Common myeloid progenitor, CD34-positive (primary cell): ENCODE results near the gene RRAGA. TPM values are rescaled to one million over a fixed set of nuclear protein-coding genes. Genes with fewer than 3 reads are reported as not detected.
"Not testable (repeated sequence)": the region's sequence is repeated elsewhere in the genome, so short reads cannot be mapped to it uniquely, and the experiment has no call there.

Experiments used
- CTCF ChIA-PET: fragments of 350-600 bp; sonication (Branson Sonifier 250); formaldehyde crosslinking; loops from one replicate; lab custom pipeline; 2021; ENCODE audit warnings: antibody characterized with exemption; lab: Charles Lee
- POLR2A ChIA-PET: fragments of 350-600 bp; sonication (Branson Sonifier 250); formaldehyde crosslinking; loops from one replicate; lab custom pipeline; 2021; ENCODE audit warnings: antibody characterized with exemption; lab: Charles Lee
- DNase-seq, 3 donors: peaks; one replicate each; pipeline versions ENCODE4 v3.0.0 to v3.0.0-alpha.2; 2013
- H3K27ac ChIP-seq, 2 experiments: 1 replicate in 1 of 2; 2 replicates in 1 of 2; pipeline ENCODE4 v1.7.0; 2013; ENCODE audit warnings: inconsistent platforms in 2 of 2, low read length in 2 of 2, mild to moderate bottlenecking in 2 of 2, low read depth in 1 of 2, moderate library complexity in 1 of 2; ENCODE audit not compliant: severe bottlenecking in 2 of 2, insufficient read depth in 1 of 2, poor library complexity in 1 of 2
- H3K27me3 ChIP-seq, 5 experiments: replicated peaks in 2 of 5; 1 replicate in 3 of 5; 2 replicates in 2 of 5; pipeline versions ENCODE4 v1.6.1 to v1.7.0; 2013; ENCODE audit warnings: low read length in 4 of 5, mild to moderate bottlenecking in 2 of 5, moderate library complexity in 2 of 5, inconsistent platforms in 1 of 5; ENCODE audit not compliant: insufficient read depth in 5 of 5, control insufficient read depth in 4 of 5
- H3K36me3 ChIP-seq, 4 experiments: 1 replicate in 2 of 4; 2 replicates in 2 of 4; pipeline versions ENCODE4 v1.6.1 to v1.7.0; 2013; ENCODE audit warnings: low read length in 3 of 4, control low read depth in 1 of 4, mild to moderate bottlenecking in 1 of 4; ENCODE audit not compliant: control insufficient read depth in 4 of 4, insufficient read depth in 4 of 4
- H3K4me1 ChIP-seq, 4 experiments: 1 replicate in 3 of 4; 2 replicates in 1 of 4; pipeline versions ENCODE4 v1.6.1 to v1.7.1; 2013; ENCODE audit warnings: low read length in 3 of 4, mild to moderate bottlenecking in 3 of 4, control low read depth in 1 of 4, inconsistent platforms in 1 of 4, moderate library complexity in 1 of 4; ENCODE audit not compliant: control insufficient read depth in 4 of 4, insufficient read depth in 4 of 4; ENCODE audit errors: control extremely low read depth in 1 of 4
- H3K4me3 ChIP-seq, 7 experiments: 1 replicate in 4 of 7; 2 replicates in 3 of 7; pipeline versions ENCODE4 v1.5.1 to v1.7.0; 2013; ENCODE audit warnings: mild to moderate bottlenecking in 7 of 7, low read length in 6 of 7, moderate library complexity in 6 of 7, inconsistent platforms in 2 of 7, low read depth in 2 of 7, control low read depth in 1 of 7; ENCODE audit not compliant: insufficient read depth in 4 of 7, control insufficient read depth in 1 of 7; ENCODE audit errors: extremely low read depth in 1 of 7
- H3K9me3 ChIP-seq, 5 experiments: 1 replicate in 4 of 5; 2 replicates in 1 of 5; pipeline versions ENCODE4 v1.6.1 to v1.7.1; 2013; ENCODE audit warnings: low read length in 4 of 5, mild to moderate bottlenecking in 2 of 5, inconsistent platforms in 1 of 5, low read depth in 1 of 5, moderate library complexity in 1 of 5; ENCODE audit not compliant: control insufficient read depth in 4 of 5, insufficient read depth in 2 of 5; ENCODE audit errors: control extremely low read depth in 1 of 5
- WGBS: methylation state at CpG from one replicate; pipeline ENCODE4 v1.1.5; 2013; ENCODE audit not compliant: insufficient coverage; 5-methylcytosine and 5-hydroxymethylcytosine counted together
- polyA plus RNA-seq: library from polyadenylated mRNA; unstranded; fragments of 120-200 nt; gene quantifications from one replicate; pipeline ENCODE4 v1.2.1, GENCODE V29; 2013

The RRAGA gene
- polyA plus RNA-seq, result 36.0 TPM

- H3K9me3 ChIP-seq, result no peaks in the 10 kb centered on the region
- peaks cover 19 to 30% (median 26%) of the 10 kb centered on the region in 4 experiments for H3K4me1 ChIP-seq
- ChIA-PET CTCF (interaction anchor here (1.1 to 3.2 kb wide), 9 partner anchors 11 to 412 kb away, joined by 3 to 16 read pairs (median 4); no protein-coding TSS in a partner anchor), POLR2A (interaction anchor here (0.7 kb wide), 1 partner anchor 182 kb away, joined by 3 read pairs; the partner anchor contains the start of gene DENND4C)
- no peaks in the 10 kb centered on the region for H3K27me3 ChIP-seq
- WGBS, result under 1% methylated on average over 73 of the region's 82 CpGs
- DNase-seq, result peak; percentile 97 to 99 (median 98)
- peak within 1 kb of the TSS; percentile 88 to 95 for H3K27ac ChIP-seq
- peak within 1 kb of the TSS; percentile 74 to 98 (median 91) for H3K4me3 ChIP-seq
- peaks cover 0 to 2% (median 1%) of the 10 kb centered on the region in 4 experiments for H3K36me3 ChIP-seq
Observed at GRCh38 chr9:19048966-19049916, at the start of gene RRAGA. Gene RRAGA (plus strand): TSS chr9:19049427. CDS start chr9:19049660, 233 bp downstream.

GRCh38 chr9:19000133-19000532, 49.1 kb upstream of the RRAGA start:
- Histone ChIP-seq H3K27me3 (no peaks in the 10 kb centered on the region), H3K36me3 (no peaks in the 10 kb centered on the region), H3K4me3 (no peak overlapping the region), H3K27ac (no peak overlapping the region), H3K9me3 (peaks cover 0 to 5% (median 0%) of the 10 kb centered on the region in 5 experiments), H3K4me1 (no peaks in the 10 kb centered on the region)
- ChIA-PET CTCF (no interaction called here), POLR2A (no interaction called here)
- DNase-seq, result no peak
- WGBS, result 92% methylated on average over 11 of the region's 16 CpGs

DNA sequence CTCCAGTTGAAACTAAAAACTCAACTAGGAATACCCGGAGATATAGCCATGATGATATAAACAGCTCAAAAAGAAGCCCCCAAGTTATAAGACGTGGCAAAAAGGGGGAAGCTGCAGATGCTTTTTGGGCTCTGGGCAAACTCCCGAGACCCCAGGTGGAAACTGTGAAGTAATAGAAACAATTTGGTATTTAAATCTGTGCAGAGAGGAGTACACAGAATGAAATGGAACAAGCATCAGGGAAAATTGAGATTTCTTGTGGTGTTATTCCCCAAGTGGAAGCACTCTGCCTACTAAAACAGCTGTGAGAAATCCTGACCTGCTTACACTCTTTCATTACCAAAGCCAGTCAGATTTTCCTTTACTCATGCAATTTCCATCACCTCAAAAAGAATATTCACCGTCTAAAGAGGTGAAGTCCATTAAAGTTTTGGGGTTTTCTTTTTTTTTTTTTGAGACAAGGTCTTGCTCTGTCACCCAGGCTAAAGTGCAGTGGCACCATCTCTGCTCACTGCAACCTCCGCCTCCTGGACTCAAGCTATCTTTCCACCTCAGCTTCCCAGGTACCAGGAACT, 39.7 kb upstream of the RRAGA start:
- POLR2A ChIA-PET, result no interaction called here
- CTCF ChIA-PET, result no interaction called here
- no peaks in the 10 kb centered on the region for H3K9me3 ChIP-seq
- H3K27ac ChIP-seq, result no peak overlapping the region
- no peak for DNase-seq
- peaks cover 0 to 10% (median 0%) of the 10 kb centered on the region in 5 experiments for H3K27me3 ChIP-seq
- H3K4me3 ChIP-seq, result no peak overlapping the region
- 100% methylated on average over 3 of the region's 5 CpGs for WGBS
- no peaks in the 10 kb centered on the region for H3K36me3 ChIP-seq
- no peaks in the 10 kb centered on the region for H3K4me1 ChIP-seq

GRCh38 chr9:19018201-19018600, 31.0 kb upstream of the RRAGA start:
- 30% methylated on average over 3 of the region's 4 CpGs for WGBS
- Histone ChIP-seq H3K9me3 (peaks cover 0 to 3% (median 0%) of the 10 kb centered on the region in 5 experiments), H3K4me1 (peaks cover 0 to 17% (median 11%) of the 10 kb centered on the region in 4 experiments), H3K36me3 (no peaks in the 10 kb centered on the region), H3K27ac (no peak overlapping the region), H3K27me3 (no peaks in the 10 kb centered on the region), H3K4me3 (peak overlapping the region in 1 of 7 experiments; percentile 28)
- ChIA-PET POLR2A (no interaction called here), CTCF (no interaction called here)
- DNase-seq, result peak; percentile 4 to 56 (median 49)

DNA sequence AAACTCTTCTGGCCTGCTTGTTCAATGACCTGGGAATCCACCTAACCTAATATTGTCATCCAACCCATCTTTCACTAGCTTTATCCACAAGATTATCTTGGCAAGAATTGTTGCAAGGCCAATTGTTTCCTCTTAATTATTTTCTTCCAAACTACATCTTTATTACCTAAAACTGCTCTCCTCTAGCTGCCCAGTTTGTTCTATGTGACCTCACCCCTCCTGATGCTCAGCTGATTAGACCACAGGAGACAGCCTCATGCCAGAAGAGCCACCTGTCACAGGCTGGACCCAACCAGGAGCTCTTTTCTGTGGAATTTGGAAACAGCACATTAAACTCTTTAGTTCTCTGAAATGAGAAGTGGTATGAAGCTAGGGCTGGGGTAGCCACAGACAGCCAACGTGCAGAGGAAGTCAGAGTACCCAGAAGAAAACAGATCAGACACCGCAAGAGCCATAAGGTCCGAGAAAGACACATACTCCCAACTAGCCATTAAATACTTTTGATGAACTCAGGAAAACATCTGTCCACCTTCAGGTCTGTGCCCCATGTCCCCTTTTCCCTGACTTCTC, 28.3 kb upstream of the RRAGA start:
- Histone ChIP-seq H3K4me3 (no peak overlapping the region), H3K9me3 (peaks cover 0 to 3% (median 0%) of the 10 kb centered on the region in 5 experiments), H3K27me3 (no peaks in the 10 kb centered on the region), H3K4me1 (peaks cover 0 to 17% (median 11%) of the 10 kb centered on the region in 4 experiments), H3K36me3 (no peaks in the 10 kb centered on the region), H3K27ac (no peak overlapping the region)
- ChIA-PET CTCF (interaction anchor here (1.1 to 1.5 kb wide), 4 partner anchors 8 to 766 kb away, joined by 3 to 6 read pairs (median 4); no protein-coding TSS in a partner anchor), POLR2A (no interaction called here)
- 0% methylated on average over 1 of the region's 3 CpGs for WGBS
- DNase-seq, result peak in 2 of 3 donors; percentile 55

DNA sequence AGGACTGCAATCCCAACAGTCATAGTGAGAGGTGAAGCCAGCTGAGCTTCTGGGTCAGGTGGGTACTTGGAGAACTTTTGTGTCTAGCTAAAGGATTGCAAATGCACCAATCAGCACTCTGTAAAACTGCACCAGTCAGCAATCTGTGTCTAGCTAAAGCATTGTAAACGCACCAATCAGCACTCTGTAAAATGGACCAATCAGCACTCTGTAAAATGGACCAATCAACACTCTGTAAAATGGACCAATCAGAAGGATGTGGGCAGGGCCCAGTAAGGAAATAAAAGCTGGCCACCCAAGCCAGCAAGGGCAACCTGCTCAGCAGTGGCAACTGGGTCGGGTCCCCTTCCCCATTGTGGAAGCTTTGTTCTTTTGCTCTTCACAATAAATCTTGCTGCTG, 27.6 kb upstream of the RRAGA start:
- H3K4me1 ChIP-seq, result peaks cover 0 to 17% (median 11%) of the 10 kb centered on the region in 4 experiments
- CTCF ChIA-PET, result interaction anchor here (1.4 to 1.5 kb wide), 3 partner anchors 13 to 767 kb away, joined by 3 to 4 read pairs (median 3); no protein-coding TSS in a partner anchor
- not testable (repeated sequence) for H3K27ac ChIP-seq, DNase-seq, H3K36me3 ChIP-seq, H3K4me3 ChIP-seq, H3K9me3 ChIP-seq, H3K27me3 ChIP-seq
- WGBS, result 100% methylated on average over 2 of the region's 2 CpGs
- POLR2A ChIA-PET, result interaction anchor here (0.5 kb wide), 1 partner anchor 224 kb away, joined by 3 read pairs; no protein-coding TSS in a partner anchor
